GM12874 (cell line): ENCODE measurements around the gene MAP2K5.

Experiments
- CTCF ChIP-seq: IDR thresholded peaks from 2 replicates; pipeline ENCODE4 v1.5.1; 2011; ENCODE audit warnings: low read depth, mild to moderate bottlenecking, control low read depth, low read length, moderate library complexity; ENCODE audit not compliant: insufficient read depth

MAP2K5 gene

GRCh38 chr15:67843092-67843501 lies 300.6 kb downstream of the MAP2K5 start:
- no peak for TF ChIP-seq CTCF

GRCh38 chr15:67843571-67844387 lies 301.3 kb downstream of the MAP2K5 start:
- no peak for TF ChIP-seq CTCF

- no peak for TF ChIP-seq CTCF
Measured at GRCh38 chr15:67845974-67846373, 303.5 kb downstream of the MAP2K5 start.

- TF ChIP-seq CTCF: no peak
Measured at GRCh38 chr15:67849538-67849937, 307.0 kb downstream of the MAP2K5 start.

GRCh38 chr15:67850336-67850735 lies 307.8 kb downstream of the MAP2K5 start:
- TF ChIP-seq CTCF: no peak

GRCh38 chr15:67850994-67851571 lies 308.6 kb downstream of the MAP2K5 start:
- TF ChIP-seq CTCF: no peak

GRCh38 chr15:67852418-67852817 lies 309.9 kb downstream of the MAP2K5 start:
- TF ChIP-seq CTCF: no peak
